ENCODE data around the gene SMIM44.

SMIM44 gene

DNA sequence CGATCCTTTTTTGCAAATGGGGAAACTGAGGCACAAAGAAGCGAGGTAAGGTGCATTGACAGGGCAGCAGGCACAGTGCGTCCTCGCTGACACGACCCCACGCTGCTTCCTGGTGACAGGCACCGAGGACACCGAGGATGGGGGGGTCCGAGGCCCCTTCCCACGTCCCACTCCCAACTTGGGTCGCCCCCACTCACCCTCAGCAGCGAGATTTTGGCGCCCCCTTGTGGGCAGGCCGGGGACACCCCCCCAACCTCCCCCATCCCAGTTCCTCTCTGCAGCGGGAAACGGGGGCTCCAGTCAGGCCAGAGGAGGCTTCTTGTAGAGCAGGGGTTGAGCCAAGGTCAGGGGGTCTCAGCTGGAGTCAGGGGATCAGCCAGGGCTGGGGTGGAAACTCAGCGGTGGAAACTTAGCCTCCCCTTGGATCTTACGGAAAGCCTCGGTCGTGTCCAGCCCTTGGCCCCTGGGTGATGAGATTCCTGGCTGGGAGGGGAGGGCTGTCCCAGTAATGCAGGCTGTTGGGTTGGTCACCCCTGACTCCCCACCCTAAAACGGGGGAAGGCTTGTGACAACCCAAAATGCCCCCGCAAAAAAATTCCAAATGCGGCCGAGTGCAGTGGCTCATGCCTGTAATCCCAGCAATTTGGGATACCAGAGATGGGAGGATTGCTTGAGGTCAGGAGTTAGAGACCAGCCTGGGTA lies 11.1 kb downstream of the SMIM44 start:
- no peaks in the 10 kb centered on the region for H3K4me1 ChIP-seq (ENCODE audit: insufficient read depth, low read length)
- H3K36me3 ChIP-seq (ENCODE audit: insufficient read depth, low read length) = no peaks in the 10 kb centered on the region
- H2AFZ ChIP-seq (ENCODE audit: low read depth, low read length) = no peak overlapping the region
- peaks cover 20% of the 10 kb centered on the region for H3K27me3 ChIP-seq (ENCODE audit: insufficient read depth, low read length)
- no peak overlapping the region for H3K4me3 ChIP-seq (ENCODE audit: low read length)
- peaks cover 3% of the 10 kb centered on the region for H3K9me3 ChIP-seq (ENCODE audit: low read length)

DNA sequence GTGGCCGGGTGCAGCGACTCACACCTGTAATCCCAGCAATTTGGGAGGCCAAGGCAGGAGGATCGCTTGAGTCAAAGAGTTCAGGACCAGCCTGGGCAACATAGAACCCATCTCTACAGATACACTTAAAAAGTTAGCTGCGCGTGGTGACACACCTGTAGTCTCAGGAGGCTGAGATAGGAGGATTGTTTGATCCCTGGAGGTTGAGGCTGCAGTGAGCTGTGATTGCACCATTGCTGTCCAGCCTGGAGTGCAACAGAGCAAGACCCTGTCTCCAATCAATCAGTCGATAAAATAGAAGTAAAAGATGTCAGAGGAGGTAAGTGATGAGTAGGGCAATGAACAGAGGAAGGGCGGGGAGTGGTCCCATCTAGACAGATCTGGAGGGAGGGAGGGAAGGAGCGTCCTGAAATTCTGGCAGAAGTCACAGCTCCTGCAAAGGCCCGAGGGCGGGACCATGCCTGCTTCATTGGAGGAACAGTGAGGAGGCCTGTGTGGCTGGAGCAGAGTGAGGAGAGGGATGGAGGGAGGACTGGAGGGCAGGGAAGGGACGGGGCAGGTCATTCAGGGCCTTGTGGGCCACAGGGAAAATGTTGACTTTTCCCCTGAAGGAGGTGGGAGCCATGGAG lies 12.6 kb downstream of the SMIM44 start:
- H3K27me3 ChIP-seq (ENCODE audit: insufficient read depth, low read length) = peaks cover 20% of the 10 kb centered on the region

DNA sequence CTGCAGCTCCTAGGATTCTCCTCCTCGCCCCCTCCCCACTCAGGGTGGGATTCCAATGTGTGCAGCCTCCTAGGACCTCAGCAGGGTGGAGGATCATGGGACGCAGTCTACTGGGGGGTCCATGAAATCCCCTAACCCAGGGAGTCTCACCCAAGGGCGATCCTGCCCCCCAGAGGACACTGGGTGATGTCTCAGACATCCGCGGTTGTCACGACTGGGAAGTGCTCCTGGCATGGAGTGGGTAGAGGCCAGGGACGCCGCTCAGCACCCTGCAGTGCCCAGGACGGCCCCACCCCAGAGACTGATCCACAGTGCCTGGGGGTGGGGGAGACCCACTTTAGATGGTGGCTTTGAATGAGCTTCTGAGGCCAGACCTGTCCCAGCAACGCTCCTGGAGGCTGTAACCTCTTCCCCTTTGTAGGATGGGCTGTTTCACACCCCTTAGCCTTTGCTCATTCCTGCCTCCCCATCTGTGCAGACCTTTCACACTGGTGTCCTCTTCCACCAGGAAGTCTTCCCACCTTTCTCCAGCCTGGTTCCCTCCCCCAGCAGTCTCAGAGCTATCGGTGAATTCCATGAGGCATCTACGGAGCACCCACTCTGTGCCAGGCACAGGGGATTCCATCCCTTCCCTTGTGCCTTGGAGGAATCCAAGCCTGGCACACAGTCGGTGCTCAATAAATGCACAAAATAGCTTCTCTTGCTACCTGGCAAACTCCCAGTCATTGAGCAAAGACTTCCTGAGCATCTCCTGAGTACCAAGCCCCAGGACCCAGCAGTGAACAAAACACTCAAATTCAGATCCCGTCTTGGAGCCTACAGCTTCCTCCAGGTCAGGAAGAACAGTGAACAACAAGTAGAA lies 13.4 kb downstream of the SMIM44 start:
- H3K4me1 ChIP-seq (ENCODE audit: insufficient read depth, low read length) = no peaks in the 10 kb centered on the region
- no peaks in the 10 kb centered on the region for H3K36me3 ChIP-seq (ENCODE audit: insufficient read depth, low read length)
- no peak overlapping the region for H3K4me3 ChIP-seq (ENCODE audit: low read length)
- no peak overlapping the region for H2AFZ ChIP-seq (ENCODE audit: low read depth, low read length)
- peaks cover 3% of the 10 kb centered on the region for H3K9me3 ChIP-seq (ENCODE audit: low read length)
- peaks cover 20% of the 10 kb centered on the region for H3K27me3 ChIP-seq (ENCODE audit: insufficient read depth, low read length)

More for the DNA sequence above, 12.6 kb downstream of the SMIM44 start:
- no peaks in the 10 kb centered on the region for H3K4me1 ChIP-seq (ENCODE audit: insufficient read depth, low read length)
- no peaks in the 10 kb centered on the region for H3K36me3 ChIP-seq (ENCODE audit: insufficient read depth, low read length)
- H3K9me3 ChIP-seq (ENCODE audit: low read length) = peaks cover 3% of the 10 kb centered on the region
- H3K4me3 ChIP-seq (ENCODE audit: low read length) = no peak overlapping the region
- H2AFZ ChIP-seq (ENCODE audit: low read depth, low read length) = no peak overlapping the region

DNA sequence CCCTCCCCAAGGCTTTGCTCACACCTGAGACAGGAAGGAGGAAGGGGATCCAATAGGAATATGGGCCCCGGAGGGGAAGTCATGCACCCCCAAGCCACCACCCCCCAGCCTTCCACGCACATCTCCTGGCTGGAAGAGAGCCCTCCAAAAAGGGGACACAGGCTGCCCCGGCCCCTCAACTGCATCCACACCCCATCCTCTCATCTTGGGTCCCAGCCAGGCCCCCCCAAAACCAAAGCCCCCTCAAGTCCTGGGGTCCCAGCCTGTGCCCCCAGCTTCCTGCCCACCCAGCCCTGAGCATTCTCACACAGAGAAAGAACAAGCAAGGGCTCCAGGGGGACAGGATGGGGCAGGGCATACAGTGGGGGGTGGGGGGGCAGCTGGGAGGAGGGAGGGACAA lies 15.0 kb downstream of the SMIM44 start:
- Histone ChIP-seq H3K9me3 (ENCODE audit: low read length) (peaks cover 3% of the 10 kb centered on the region), H3K27me3 (ENCODE audit: insufficient read depth, low read length) (peaks cover 20% of the 10 kb centered on the region), H3K36me3 (ENCODE audit: insufficient read depth, low read length) (no peaks in the 10 kb centered on the region), H3K4me3 (ENCODE audit: low read length) (no peak overlapping the region), H2AFZ (ENCODE audit: low read depth, low read length) (no peak overlapping the region), H3K4me1 (ENCODE audit: insufficient read depth, low read length) (no peaks in the 10 kb centered on the region)

DNA sequence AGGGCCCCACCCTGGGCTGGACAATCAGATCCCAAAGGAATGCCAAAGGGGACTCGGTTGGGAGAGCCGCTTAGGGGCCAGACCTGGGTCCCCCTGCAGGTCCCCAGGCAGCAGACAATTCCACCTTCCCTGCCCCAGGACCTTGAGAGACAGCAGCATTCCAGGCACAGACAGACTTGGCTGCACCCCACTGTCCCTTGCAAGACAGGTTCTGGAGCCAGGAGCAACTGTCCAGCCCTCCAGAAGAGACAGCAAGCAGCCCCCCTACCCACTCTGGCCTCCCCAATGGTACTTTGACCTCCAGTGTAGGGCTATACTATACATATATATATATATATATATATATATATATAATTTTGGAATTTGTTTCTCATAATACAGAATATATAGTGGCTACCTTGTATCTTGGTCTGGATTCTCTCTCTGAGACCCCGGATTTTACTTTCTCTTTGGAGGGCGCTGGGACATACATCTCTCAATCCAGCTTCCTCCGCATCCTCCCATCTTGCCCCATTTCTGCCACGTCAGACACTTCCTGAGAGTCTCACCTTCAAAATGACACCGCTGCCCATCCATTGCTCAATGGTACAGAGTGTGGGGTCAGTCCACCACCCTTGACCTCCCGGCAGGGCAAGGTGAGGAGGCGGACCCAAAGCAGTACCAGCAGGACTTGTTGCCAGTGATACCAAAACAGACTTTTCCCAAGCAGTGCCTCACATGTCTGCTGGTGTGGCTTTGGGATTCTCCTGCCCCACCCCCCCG lies 15.6 kb downstream of the SMIM44 start:
- H3K4me1 ChIP-seq (ENCODE audit: insufficient read depth, low read length) = no peaks in the 10 kb centered on the region
- H3K27me3 ChIP-seq (ENCODE audit: insufficient read depth, low read length) = peaks cover 20% of the 10 kb centered on the region
- peaks cover 3% of the 10 kb centered on the region for H3K9me3 ChIP-seq (ENCODE audit: low read length)
- H3K36me3 ChIP-seq (ENCODE audit: insufficient read depth, low read length) = no peaks in the 10 kb centered on the region
- no peak overlapping the region for H2AFZ ChIP-seq (ENCODE audit: low read depth, low read length)
- H3K4me3 ChIP-seq (ENCODE audit: low read length) = no peak overlapping the region

DNA sequence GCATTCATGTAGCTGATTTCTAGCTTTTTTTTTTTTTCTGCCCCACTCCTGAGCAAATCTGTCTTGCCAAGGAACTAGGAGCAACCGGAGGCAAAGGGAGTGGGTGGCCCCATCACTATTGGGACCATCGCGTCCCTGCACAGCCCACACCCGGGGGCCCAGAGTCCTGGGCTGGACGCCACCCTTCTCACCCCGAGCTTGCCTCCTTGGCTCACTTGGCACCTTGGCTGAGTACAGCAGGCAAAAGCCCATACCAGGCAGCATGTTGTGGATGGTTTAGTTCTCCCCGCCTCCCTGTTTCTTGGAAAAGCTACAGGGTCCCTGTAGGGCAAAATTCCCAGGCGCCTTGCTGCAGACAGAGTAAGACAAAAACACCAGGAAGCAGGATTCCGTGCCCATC lies 16.6 kb downstream of the SMIM44 start:
- peaks cover 3% of the 10 kb centered on the region for H3K9me3 ChIP-seq (ENCODE audit: low read length)
- no peak overlapping the region for H2AFZ ChIP-seq (ENCODE audit: low read depth, low read length)
- H3K36me3 ChIP-seq (ENCODE audit: insufficient read depth, low read length) = no peaks in the 10 kb centered on the region
- H3K4me1 ChIP-seq (ENCODE audit: insufficient read depth, low read length) = no peaks in the 10 kb centered on the region
- peaks cover 20% of the 10 kb centered on the region for H3K27me3 ChIP-seq (ENCODE audit: insufficient read depth, low read length)
- no peak overlapping the region for H3K4me3 ChIP-seq (ENCODE audit: low read length)

DNA sequence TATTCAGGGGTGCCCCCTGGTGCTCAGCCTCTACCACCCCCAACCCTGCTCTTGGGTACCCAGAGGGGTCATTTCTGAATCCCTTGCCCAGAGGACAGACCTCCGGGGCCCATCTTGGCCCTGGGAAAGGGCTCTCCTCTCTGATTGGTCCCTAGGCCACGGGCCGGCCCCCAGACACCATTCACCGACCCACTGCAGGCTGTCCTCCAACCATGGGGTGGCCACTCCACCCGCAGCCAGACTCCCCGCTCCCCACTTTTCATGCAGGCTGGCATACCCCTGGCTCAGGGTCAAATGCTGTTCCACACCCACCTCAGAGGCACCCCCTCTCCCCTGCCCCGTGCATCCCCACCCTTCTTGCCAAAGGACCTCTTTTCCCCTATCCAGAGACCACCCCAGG lies 17.7 kb downstream of the SMIM44 start:
- no peaks in the 10 kb centered on the region for H3K4me1 ChIP-seq (ENCODE audit: insufficient read depth, low read length)
- H3K4me3 ChIP-seq (ENCODE audit: low read length) = no peak overlapping the region
- H3K27me3 ChIP-seq (ENCODE audit: insufficient read depth, low read length) = peaks cover 13% of the 10 kb centered on the region
- no peaks in the 10 kb centered on the region for H3K36me3 ChIP-seq (ENCODE audit: insufficient read depth, low read length)
- no peak overlapping the region for H2AFZ ChIP-seq (ENCODE audit: low read depth, low read length)
- H3K9me3 ChIP-seq (ENCODE audit: low read length) = peaks cover 3% of the 10 kb centered on the region

DNA sequence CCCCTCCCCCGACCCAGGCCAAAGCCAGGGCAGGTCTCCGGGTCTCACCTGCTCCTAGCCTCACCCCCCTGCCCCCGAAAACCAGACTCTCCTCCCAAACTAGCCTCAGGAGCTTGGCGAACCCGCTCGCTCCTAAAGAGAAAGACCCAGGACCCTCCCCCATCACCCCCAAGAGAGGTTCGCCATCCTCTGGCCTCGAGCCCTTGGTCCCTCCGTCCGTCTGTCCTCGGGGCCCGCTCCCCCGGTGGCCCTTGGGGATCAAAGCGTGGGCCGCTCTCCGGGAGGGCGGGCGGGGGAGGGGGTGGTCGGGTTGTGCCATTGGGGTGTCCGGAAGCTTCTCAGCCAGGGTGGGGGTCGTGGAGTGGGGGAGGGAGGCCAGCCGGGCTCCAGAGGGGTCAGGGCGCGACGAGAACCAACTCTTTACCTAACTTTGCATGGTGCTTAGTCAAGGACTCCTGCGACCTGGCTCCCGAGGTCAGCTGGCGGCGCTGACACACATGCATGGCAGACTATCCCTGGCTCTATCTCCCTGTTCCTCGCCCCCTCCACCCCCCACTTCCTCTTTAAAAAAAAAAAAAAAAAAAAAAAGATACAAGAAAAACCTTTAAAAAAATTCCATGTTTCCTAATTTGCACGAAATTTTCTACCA lies 18.5 kb downstream of the SMIM44 start:
- peaks cover 6% of the 10 kb centered on the region for H3K27me3 ChIP-seq (ENCODE audit: insufficient read depth, low read length)
- no peaks in the 10 kb centered on the region for H3K4me1 ChIP-seq (ENCODE audit: insufficient read depth, low read length)
- no peak overlapping the region for H3K4me3 ChIP-seq (ENCODE audit: low read length)
- H3K9me3 ChIP-seq (ENCODE audit: low read length) = peaks cover 3% of the 10 kb centered on the region
- no peak overlapping the region for H2AFZ ChIP-seq (ENCODE audit: low read depth, low read length)
- no peaks in the 10 kb centered on the region for H3K36me3 ChIP-seq (ENCODE audit: insufficient read depth, low read length)

DNA sequence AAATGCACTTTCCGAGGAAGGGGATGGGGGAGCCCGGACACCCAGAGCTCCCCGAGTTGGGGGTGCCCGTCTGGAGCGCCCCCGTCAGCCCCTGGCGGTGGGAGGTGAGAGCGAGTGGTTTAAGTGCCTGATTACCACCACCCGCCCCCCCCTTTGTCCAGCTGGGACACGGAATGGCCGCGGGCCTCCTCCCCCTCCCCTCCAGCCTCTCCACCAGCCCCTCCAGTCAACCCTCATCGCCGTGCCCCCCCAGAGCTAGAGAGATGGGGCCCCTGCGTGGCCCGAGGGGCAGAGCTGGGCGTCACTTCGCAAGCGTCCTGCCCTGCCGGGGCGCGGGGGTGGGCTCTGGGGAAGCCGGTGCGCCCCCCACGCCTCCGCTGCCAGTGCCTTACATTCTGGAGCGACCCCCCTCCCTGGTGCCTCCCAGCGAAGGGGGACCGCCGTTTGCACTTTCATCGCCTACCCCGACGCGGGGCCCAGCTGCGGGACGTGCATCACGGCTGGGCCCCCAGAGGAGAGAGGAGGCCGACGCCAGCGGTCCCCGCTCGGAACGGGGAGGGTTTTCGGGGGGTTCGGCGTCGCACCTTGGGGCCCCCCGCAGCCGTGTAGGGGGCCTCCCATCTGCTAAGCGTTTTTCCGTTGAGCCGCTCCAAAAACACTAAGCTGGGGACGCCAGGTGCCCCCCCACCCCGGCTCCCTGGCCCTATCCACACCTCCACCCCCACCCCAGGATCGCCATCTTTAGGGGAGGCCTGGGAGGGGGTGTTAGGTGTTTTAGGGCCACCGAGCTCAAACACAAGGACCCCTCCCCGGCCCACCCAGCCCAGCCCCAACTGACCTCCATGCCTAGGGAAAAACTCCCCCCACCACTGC lies 19.3 kb downstream of the SMIM44 start:
- Histone ChIP-seq H3K4me3 (ENCODE audit: low read length) (no peak overlapping the region), H3K27me3 (ENCODE audit: insufficient read depth, low read length) (no peaks in the 10 kb centered on the region), H3K4me1 (ENCODE audit: insufficient read depth, low read length) (peaks cover 5% of the 10 kb centered on the region), H3K36me3 (ENCODE audit: insufficient read depth, low read length) (no peaks in the 10 kb centered on the region), H3K9me3 (ENCODE audit: low read length) (peaks cover 3% of the 10 kb centered on the region), H2AFZ (ENCODE audit: low read depth, low read length) (no peak overlapping the region)

DNA sequence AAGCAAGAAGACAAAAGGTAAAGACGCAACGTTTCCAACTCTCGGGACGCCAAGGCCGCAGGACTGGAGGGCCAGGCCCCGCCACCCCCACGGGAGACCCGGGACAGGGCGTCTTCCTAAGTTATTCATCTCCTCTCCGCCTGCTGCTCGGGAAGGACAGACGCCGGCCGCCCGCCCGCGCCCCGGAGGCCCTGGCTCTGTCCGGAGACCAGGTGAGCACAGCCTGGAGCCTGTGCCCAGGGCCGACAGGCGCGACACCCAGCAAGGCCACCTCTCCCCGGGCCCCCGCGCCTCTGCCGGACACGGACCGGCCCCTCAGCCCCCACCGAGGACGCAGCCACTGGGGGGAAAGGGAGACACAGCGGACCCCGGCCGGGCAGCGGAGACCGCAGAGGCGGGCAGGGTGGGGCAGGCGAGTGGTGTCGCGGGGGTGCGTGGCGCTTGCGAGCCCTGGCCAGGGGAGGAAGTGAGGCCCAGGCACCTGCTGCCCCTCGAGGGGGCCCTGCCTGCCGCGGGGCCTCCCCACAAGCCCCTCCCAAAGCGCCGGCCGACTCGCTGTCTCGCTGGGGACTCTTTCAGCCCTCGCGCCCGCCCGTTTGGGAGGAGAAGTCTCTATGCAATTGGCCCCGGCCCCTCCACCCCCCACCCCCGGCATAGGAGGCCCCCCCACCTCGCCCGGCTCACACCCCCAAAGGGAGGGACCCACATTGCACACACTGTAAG lies 20.1 kb downstream of the SMIM44 start:
- H3K27me3 ChIP-seq (ENCODE audit: insufficient read depth, low read length) = peaks cover 7% of the 10 kb centered on the region
- peaks cover 13% of the 10 kb centered on the region for H3K4me1 ChIP-seq (ENCODE audit: insufficient read depth, low read length)
- no peak overlapping the region for H3K4me3 ChIP-seq (ENCODE audit: low read length)
- H3K9me3 ChIP-seq (ENCODE audit: low read length) = peaks cover 3% of the 10 kb centered on the region
- no peaks in the 10 kb centered on the region for H3K36me3 ChIP-seq (ENCODE audit: insufficient read depth, low read length)
- no peak overlapping the region for H2AFZ ChIP-seq (ENCODE audit: low read depth, low read length)

DNA sequence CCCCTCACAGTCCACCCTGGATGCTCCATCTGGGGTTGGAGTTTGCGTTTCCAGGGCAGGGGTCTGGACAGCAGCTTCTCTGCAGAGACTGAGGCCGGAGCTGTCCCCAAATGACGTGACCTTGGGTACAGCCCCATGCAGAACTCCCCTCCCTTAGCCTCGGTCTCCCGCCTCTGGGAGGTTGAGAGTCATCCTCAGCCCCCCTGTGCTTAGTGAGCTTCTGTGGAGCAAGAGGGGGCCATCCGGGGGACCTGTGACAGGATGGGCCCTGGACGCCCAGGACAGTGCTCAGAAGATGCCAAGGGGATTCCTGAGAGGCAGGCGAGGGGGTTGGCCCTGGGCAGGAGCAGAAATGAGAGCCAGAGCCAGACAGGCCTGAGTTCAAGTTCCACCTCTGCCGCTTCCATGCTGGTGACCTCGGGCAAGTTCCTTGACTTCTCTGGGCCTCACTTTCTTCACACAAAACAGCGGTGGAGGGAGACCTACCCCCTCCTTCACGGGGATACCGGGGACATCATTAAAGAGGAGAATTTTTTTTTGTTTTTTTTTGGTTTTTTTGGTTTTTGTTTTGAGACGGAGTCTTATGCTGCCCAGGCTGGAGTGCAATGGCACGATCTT lies 23.2 kb downstream of the SMIM44 start:
- Histone ChIP-seq H3K4me3 (ENCODE audit: low read length) (no peak overlapping the region), H3K9me3 (ENCODE audit: low read length) (no peaks in the 10 kb centered on the region), H3K36me3 (ENCODE audit: insufficient read depth, low read length) (no peaks in the 10 kb centered on the region), H2AFZ (ENCODE audit: low read depth, low read length) (no peak overlapping the region), H3K27me3 (ENCODE audit: insufficient read depth, low read length) (peaks cover 19% of the 10 kb centered on the region), H3K4me1 (ENCODE audit: insufficient read depth, low read length) (peaks cover 20% of the 10 kb centered on the region)
